Endometrium (tissue), 2 donors: ENCODE results near the gene MCRS1.

Experiments
- FAIRE-seq: peaks from 2 replicates; lab custom pipeline; 2012; peaks lifted over from hg19 to GRCh38; lab: Jason Lieb, UNC
- donor health status: control.
- donor health status: control.

Gene MCRS1

GRCh38 chr12:49582201-49582600 is 14.3 kb upstream of the MCRS1 start:
- FAIRE-seq: no peak

GRCh38 chr12:49580572-49581535 is 12.9 kb upstream of the MCRS1 start:
- FAIRE-seq: no peak

GRCh38 chr12:49578471-49579112 is 10.7 kb upstream of the MCRS1 start:
- no peak for FAIRE-seq

GRCh38 chr12:49577589-49578315 is 9.8 kb upstream of the MCRS1 start:
- no peak for FAIRE-seq

GRCh38 chr12:49568442-49569162 is 660 bp upstream of the MCRS1 start:
- no peak for FAIRE-seq

- no peak for FAIRE-seq
These were observed 686 bp downstream of the MCRS1 start for GRCh38 chr12:49567302-49567610.

GRCh38 chr12:49566361-49566760 is 1.6 kb downstream of the MCRS1 start:
- no peak for FAIRE-seq

- FAIRE-seq: no peak
These were observed 2.3 kb downstream of the MCRS1 start for GRCh38 chr12:49565406-49566265.

GRCh38 chr12:49564686-49565405 is 3.1 kb downstream of the MCRS1 start:
- no peak for FAIRE-seq

- FAIRE-seq: no peak
These were observed 3.8 kb downstream of the MCRS1 start for GRCh38 chr12:49563951-49564685.

- FAIRE-seq: no peak
These were observed 5.1 kb downstream of the MCRS1 start for GRCh38 chr12:49562831-49563230.

GRCh38 chr12:49562233-49562632 is 5.7 kb downstream of the MCRS1 start:
- FAIRE-seq: no peak

GRCh38 chr12:49560695-49561094 is 7.2 kb downstream of the MCRS1 start:
- no peak for FAIRE-seq

GRCh38 chr12:49559011-49559675 is 8.8 kb downstream of the MCRS1 start:
- no peak for FAIRE-seq

GRCh38 chr12:49558526-49558925 is 9.4 kb downstream of the MCRS1 start:
- FAIRE-seq: no peak

- no peak for FAIRE-seq
These were observed 10.1 kb downstream of the MCRS1 start for GRCh38 chr12:49557917-49558215.

GRCh38 chr12:49557187-49557916 is 10.6 kb downstream of the MCRS1 start:
- no peak for FAIRE-seq

- no peak for FAIRE-seq
These were observed 11.4 kb downstream of the MCRS1 start for GRCh38 chr12:49556391-49557186.
